ENCODE results near the gene ADNP2.

The ADNP2 gene

DNA sequence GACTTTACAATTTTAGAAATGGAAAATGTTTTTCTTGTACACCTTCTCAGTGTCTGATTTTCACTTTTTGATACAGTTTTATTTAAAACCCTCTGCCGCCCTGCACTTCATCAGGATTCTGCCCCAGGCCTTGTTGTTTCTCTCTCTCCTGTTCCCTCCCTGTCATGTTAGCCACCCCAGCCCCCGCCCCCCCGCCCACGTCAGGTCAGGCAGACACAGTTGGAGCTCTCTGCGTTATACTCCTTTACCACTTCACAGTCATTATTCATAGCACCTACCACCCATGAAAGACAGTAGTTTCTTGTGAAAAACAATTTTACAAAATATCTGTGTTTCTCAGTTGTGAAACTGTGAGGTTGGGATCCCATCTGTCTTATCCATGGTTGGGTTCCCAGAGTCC, 21.5 kb downstream of the ADNP2 start:
- Histone ChIP-seq H3K27ac (ENCODE audit: insufficient read depth in 1 of 2, low read depth in 1 of 2, low read length in 2 of 2, poor library complexity in 1 of 2, severe bottlenecking in 2 of 2) (no peak overlapping the region), H3K36me3 (ENCODE audit: control insufficient read depth in 4 of 4, insufficient read depth in 4 of 4, low read length in 3 of 4) (peaks cover 11 to 51% (median 19%) of the 10 kb centered on the region in 4 experiments), H3K4me3 (ENCODE audit: control insufficient read depth in 1 of 7, extremely low read depth in 1 of 7, insufficient read depth in 4 of 7, low read depth in 2 of 7, low read length in 6 of 7) (no peak overlapping the region), H3K27me3 (replicated peaks in 2 of 5; ENCODE audit: control insufficient read depth in 4 of 5, insufficient read depth in 5 of 5, low read length in 4 of 5) (no peaks in the 10 kb centered on the region), H3K4me1 (ENCODE audit: control extremely low read depth in 1 of 4, control insufficient read depth in 4 of 4, insufficient read depth in 4 of 4, low read length in 3 of 4) (no peaks in the 10 kb centered on the region), H3K9me3 (ENCODE audit: control extremely low read depth in 1 of 5, control insufficient read depth in 4 of 5, insufficient read depth in 2 of 5, low read depth in 1 of 5, low read length in 4 of 5) (peaks cover 0 to 5% (median 0%) of the 10 kb centered on the region in 5 experiments)
- ChIA-PET POLR2A (no interaction called here), CTCF (interaction anchor here (1.2 kb wide), 1 partner anchor 20 kb away, joined by 3 read pairs; no protein-coding TSS in a partner anchor)
- WGBS (ENCODE audit: insufficient coverage) = 100% methylated on average over 1 of the region's 5 CpGs
- DNase-seq = no peak

DNA sequence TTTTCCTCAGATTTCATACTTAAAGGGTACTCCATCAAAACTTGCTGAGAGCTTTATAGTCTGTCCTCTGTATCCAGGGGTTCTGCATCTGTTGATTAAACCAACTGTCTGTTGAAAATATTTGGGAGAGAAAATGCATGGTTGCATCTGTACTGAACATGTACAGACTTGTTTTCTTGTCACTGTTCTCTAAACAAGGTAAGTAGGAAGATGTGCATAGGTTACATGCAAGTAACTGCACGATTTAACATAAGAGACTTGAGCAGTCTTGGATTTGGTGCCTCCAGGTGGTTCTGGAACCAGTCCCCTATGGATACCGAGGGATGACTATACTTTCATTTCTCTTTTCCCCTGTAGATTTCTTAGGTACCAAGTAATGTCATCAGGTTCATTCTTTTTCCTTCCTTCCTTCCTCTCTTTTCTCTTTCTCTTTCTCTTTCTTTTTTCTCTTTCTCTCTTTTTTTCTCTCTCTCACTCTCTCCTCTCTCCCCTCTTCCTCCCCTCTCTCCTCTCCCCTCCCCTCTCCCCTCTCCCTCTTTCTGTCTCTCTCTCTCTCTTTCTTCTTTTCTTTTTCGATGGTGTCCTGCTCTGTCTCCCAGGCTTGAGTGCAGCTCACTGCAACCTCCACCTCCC, 23.2 kb downstream of the ADNP2 start:
- no peak for DNase-seq
- Histone ChIP-seq H3K4me1 (ENCODE audit: control extremely low read depth in 1 of 4, control insufficient read depth in 4 of 4, insufficient read depth in 4 of 4, low read length in 3 of 4) (no peaks in the 10 kb centered on the region), H3K36me3 (ENCODE audit: control insufficient read depth in 4 of 4, insufficient read depth in 4 of 4, low read length in 3 of 4) (peaks cover 11 to 61% (median 32%) of the 10 kb centered on the region in 4 experiments), H3K27me3 (replicated peaks in 2 of 5; ENCODE audit: control insufficient read depth in 4 of 5, insufficient read depth in 5 of 5, low read length in 4 of 5) (no peaks in the 10 kb centered on the region), H3K9me3 (ENCODE audit: control extremely low read depth in 1 of 5, control insufficient read depth in 4 of 5, insufficient read depth in 2 of 5, low read depth in 1 of 5, low read length in 4 of 5) (no peaks in the 10 kb centered on the region), H3K4me3 (ENCODE audit: control insufficient read depth in 1 of 7, extremely low read depth in 1 of 7, insufficient read depth in 4 of 7, low read depth in 2 of 7, low read length in 6 of 7) (no peak overlapping the region), H3K27ac (ENCODE audit: insufficient read depth in 1 of 2, low read depth in 1 of 2, low read length in 2 of 2, poor library complexity in 1 of 2, severe bottlenecking in 2 of 2) (no peak overlapping the region)
- CTCF ChIA-PET = no interaction called here
- POLR2A ChIA-PET = no interaction called here
- 95% methylated on average over 2 of the region's 3 CpGs for WGBS (ENCODE audit: insufficient coverage)

DNA sequence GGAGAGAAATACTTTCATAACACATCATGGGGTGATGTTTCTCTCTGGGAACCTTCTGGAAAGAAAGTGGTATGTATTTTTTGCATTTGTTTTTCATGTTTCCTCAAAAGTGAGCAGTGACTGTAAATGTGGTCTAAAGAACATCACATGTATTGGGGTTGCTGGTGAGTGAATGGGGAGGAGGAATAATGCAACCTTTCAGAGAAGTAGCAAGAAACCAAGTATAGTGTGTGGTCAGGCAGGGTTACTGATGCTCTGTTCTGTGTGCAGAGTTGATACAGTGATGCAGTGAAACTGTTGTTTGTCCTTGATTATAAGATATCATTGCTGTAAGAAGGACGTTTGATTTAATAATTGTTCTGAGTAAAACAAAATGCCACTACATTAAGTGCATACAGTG, 24.1 kb downstream of the ADNP2 start:
- no peak overlapping the region for H3K4me3 ChIP-seq (ENCODE audit: control insufficient read depth in 1 of 7, extremely low read depth in 1 of 7, insufficient read depth in 4 of 7, low read depth in 2 of 7, low read length in 6 of 7)
- POLR2A ChIA-PET = no interaction called here
- H3K4me1 ChIP-seq (ENCODE audit: control extremely low read depth in 1 of 4, control insufficient read depth in 4 of 4, insufficient read depth in 4 of 4, low read length in 3 of 4) = no peaks in the 10 kb centered on the region
- DNase-seq = no peak
- no CpG with 5 or more reads among the region's 1 CpG for WGBS (ENCODE audit: insufficient coverage)
- no peaks in the 10 kb centered on the region for H3K9me3 ChIP-seq (ENCODE audit: control extremely low read depth in 1 of 5, control insufficient read depth in 4 of 5, insufficient read depth in 2 of 5, low read depth in 1 of 5, low read length in 4 of 5)
- H3K27ac ChIP-seq (ENCODE audit: insufficient read depth in 1 of 2, low read depth in 1 of 2, low read length in 2 of 2, poor library complexity in 1 of 2, severe bottlenecking in 2 of 2) = no peak overlapping the region
- peaks cover 11 to 67% (median 38%) of the 10 kb centered on the region in 4 experiments for H3K36me3 ChIP-seq (ENCODE audit: control insufficient read depth in 4 of 4, insufficient read depth in 4 of 4, low read length in 3 of 4)
- CTCF ChIA-PET = interaction anchor here (0.6 kb wide), 2 partner anchors 335 to 609 kb away, joined by 3 to 6 read pairs; partner anchors contain the start of gene KCNG2
- no peaks in the 10 kb centered on the region for H3K27me3 ChIP-seq (replicated peaks in 2 of 5; ENCODE audit: control insufficient read depth in 4 of 5, insufficient read depth in 5 of 5, low read length in 4 of 5)

DNA sequence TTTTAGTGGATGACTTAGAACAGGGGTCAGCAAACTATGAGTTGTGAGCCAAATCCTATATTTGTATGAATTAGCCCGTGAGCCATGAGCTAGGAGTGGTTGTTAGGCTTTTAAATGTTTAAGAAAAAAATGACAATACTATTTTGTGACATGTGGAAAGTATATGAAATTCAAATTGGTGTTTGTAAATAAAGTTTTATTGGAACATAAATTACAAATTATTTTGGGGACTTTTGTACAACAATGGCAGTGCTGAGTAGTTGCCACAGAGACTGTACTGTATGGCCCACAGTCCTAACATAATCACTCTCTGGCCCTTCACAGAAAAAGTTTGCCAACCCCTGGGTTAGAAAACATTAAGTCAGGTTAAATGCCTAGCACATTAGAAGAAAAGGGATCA, 26.1 kb downstream of the ADNP2 start:
- WGBS (ENCODE audit: insufficient coverage) = 100% methylated on average over 1 of the region's 1 CpG
- ChIA-PET POLR2A (no interaction called here), CTCF (interaction anchor here (0.9 to 1.4 kb wide), 2 partner anchors 11 to 22 kb away, joined by 3 read pairs; no protein-coding TSS in a partner anchor)
- DNase-seq = no peak
- Histone ChIP-seq H3K27me3 (replicated peaks in 2 of 5; ENCODE audit: control insufficient read depth in 4 of 5, insufficient read depth in 5 of 5, low read length in 4 of 5) (no peaks in the 10 kb centered on the region), H3K4me1 (ENCODE audit: control extremely low read depth in 1 of 4, control insufficient read depth in 4 of 4, insufficient read depth in 4 of 4, low read length in 3 of 4) (no peaks in the 10 kb centered on the region), H3K9me3 (ENCODE audit: control extremely low read depth in 1 of 5, control insufficient read depth in 4 of 5, insufficient read depth in 2 of 5, low read depth in 1 of 5, low read length in 4 of 5) (no peaks in the 10 kb centered on the region), H3K27ac (ENCODE audit: insufficient read depth in 1 of 2, low read depth in 1 of 2, low read length in 2 of 2, poor library complexity in 1 of 2, severe bottlenecking in 2 of 2) (no peak overlapping the region), H3K4me3 (ENCODE audit: control insufficient read depth in 1 of 7, extremely low read depth in 1 of 7, insufficient read depth in 4 of 7, low read depth in 2 of 7, low read length in 6 of 7) (no peak overlapping the region), H3K36me3 (ENCODE audit: control insufficient read depth in 4 of 4, insufficient read depth in 4 of 4, low read length in 3 of 4) (peaks cover 13 to 74% (median 43%) of the 10 kb centered on the region in 4 experiments)

DNA sequence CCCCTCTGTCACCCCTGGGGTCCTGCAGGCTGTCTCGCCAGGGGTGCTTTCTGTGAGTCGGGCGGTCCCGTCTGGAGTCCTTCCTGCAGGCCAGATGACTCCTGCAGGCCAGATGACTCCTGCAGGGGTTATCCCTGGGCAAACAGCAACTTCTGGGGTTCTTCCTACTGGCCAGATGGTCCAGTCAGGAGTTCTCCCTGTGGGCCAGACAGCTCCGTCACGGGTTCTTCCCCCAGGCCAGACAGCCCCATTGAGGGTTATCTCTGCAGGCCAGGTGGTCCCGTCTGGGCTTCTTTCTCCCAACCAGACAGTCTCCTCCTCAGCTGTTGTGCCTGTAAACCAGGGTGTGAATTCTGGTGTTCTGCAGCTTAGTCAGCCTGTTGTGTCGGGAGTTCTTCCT, 27.6 kb downstream of the ADNP2 start:
- H3K27ac ChIP-seq (ENCODE audit: insufficient read depth in 1 of 2, low read depth in 1 of 2, low read length in 2 of 2, poor library complexity in 1 of 2, severe bottlenecking in 2 of 2) = no peak overlapping the region
- ChIA-PET CTCF (no interaction called here), POLR2A (no interaction called here)
- WGBS (ENCODE audit: insufficient coverage) = 94% methylated on average over 7 of the region's 8 CpGs
- DNase-seq = no peak
- H3K36me3 ChIP-seq (ENCODE audit: control insufficient read depth in 4 of 4, insufficient read depth in 4 of 4, low read length in 3 of 4) = peaks cover 13 to 68% (median 45%) of the 10 kb centered on the region in 4 experiments
- no peak overlapping the region for H3K4me3 ChIP-seq (ENCODE audit: control insufficient read depth in 1 of 7, extremely low read depth in 1 of 7, insufficient read depth in 4 of 7, low read depth in 2 of 7, low read length in 6 of 7)
- no peaks in the 10 kb centered on the region for H3K4me1 ChIP-seq (ENCODE audit: control extremely low read depth in 1 of 4, control insufficient read depth in 4 of 4, insufficient read depth in 4 of 4, low read length in 3 of 4)
- no peaks in the 10 kb centered on the region for H3K9me3 ChIP-seq (ENCODE audit: control extremely low read depth in 1 of 5, control insufficient read depth in 4 of 5, insufficient read depth in 2 of 5, low read depth in 1 of 5, low read length in 4 of 5)
- no peaks in the 10 kb centered on the region for H3K27me3 ChIP-seq (replicated peaks in 2 of 5; ENCODE audit: control insufficient read depth in 4 of 5, insufficient read depth in 5 of 5, low read length in 4 of 5)

DNA sequence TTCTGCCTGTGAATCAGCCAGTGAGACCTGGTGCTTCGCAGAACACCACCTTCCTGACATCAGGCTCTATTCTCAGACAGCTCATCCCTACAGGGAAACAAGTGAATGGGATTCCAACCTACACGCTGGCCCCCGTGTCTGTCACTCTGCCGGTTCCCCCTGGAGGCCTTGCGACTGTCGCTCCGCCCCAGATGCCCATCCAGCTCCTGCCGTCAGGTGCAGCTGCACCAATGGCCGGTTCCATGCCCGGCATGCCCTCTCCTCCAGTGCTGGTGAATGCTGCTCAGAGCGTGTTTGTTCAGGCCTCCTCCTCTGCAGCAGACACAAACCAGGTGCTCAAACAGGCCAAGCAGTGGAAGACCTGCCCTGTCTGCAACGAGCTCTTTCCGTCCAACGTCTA, 28.1 kb downstream of the ADNP2 start:
- WGBS (ENCODE audit: insufficient coverage) = 98% methylated on average over 14 of the region's 14 CpGs
- POLR2A ChIA-PET = no interaction called here
- Histone ChIP-seq H3K36me3 (ENCODE audit: control insufficient read depth in 4 of 4, insufficient read depth in 4 of 4, low read length in 3 of 4) (peaks cover 9 to 68% (median 45%) of the 10 kb centered on the region in 4 experiments), H3K9me3 (ENCODE audit: control extremely low read depth in 1 of 5, control insufficient read depth in 4 of 5, insufficient read depth in 2 of 5, low read depth in 1 of 5, low read length in 4 of 5) (no peaks in the 10 kb centered on the region), H3K27me3 (replicated peaks in 2 of 5; ENCODE audit: control insufficient read depth in 4 of 5, insufficient read depth in 5 of 5, low read length in 4 of 5) (no peaks in the 10 kb centered on the region), H3K4me3 (ENCODE audit: control insufficient read depth in 1 of 7, extremely low read depth in 1 of 7, insufficient read depth in 4 of 7, low read depth in 2 of 7, low read length in 6 of 7) (no peak overlapping the region), H3K4me1 (ENCODE audit: control extremely low read depth in 1 of 4, control insufficient read depth in 4 of 4, insufficient read depth in 4 of 4, low read length in 3 of 4) (no peaks in the 10 kb centered on the region), H3K27ac (ENCODE audit: insufficient read depth in 1 of 2, low read depth in 1 of 2, low read length in 2 of 2, poor library complexity in 1 of 2, severe bottlenecking in 2 of 2) (no peak overlapping the region)
- CTCF ChIA-PET = no interaction called here
- no peak for DNase-seq

DNA sequence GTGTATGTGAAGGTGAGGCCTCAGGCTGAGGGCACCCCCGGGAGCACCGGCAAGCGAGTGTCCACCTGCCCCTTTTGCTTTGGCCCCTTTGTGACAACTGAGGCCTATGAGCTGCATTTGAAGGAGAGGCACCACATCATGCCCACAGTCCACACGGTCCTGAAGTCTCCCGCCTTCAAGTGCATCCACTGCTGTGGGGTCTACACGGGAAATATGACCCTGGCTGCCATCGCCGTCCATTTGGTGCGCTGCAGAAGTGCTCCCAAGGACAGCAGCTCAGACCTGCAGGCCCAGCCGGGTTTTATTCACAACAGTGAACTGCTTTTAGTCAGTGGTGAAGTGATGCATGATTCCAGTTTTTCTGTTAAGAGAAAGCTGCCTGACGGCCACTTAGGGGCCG, 28.9 kb downstream of the ADNP2 start:
- H3K36me3 ChIP-seq (ENCODE audit: control insufficient read depth in 4 of 4, insufficient read depth in 4 of 4, low read length in 3 of 4) = peaks cover 13 to 67% (median 43%) of the 10 kb centered on the region in 4 experiments
- no peaks in the 10 kb centered on the region for H3K4me1 ChIP-seq (ENCODE audit: control extremely low read depth in 1 of 4, control insufficient read depth in 4 of 4, insufficient read depth in 4 of 4, low read length in 3 of 4)
- no peak overlapping the region for H3K27ac ChIP-seq (ENCODE audit: insufficient read depth in 1 of 2, low read depth in 1 of 2, low read length in 2 of 2, poor library complexity in 1 of 2, severe bottlenecking in 2 of 2)
- no peaks in the 10 kb centered on the region for H3K27me3 ChIP-seq (replicated peaks in 2 of 5; ENCODE audit: control insufficient read depth in 4 of 5, insufficient read depth in 5 of 5, low read length in 4 of 5)
- WGBS (ENCODE audit: insufficient coverage) = 93% methylated on average over 10 of the region's 12 CpGs
- CTCF ChIA-PET = interaction anchor here (1.0 kb wide), 1 partner anchor 9 kb away, joined by 3 read pairs; no protein-coding TSS in a partner anchor
- no peak for DNase-seq
- H3K9me3 ChIP-seq (ENCODE audit: control extremely low read depth in 1 of 5, control insufficient read depth in 4 of 5, insufficient read depth in 2 of 5, low read depth in 1 of 5, low read length in 4 of 5) = no peaks in the 10 kb centered on the region
- no peak overlapping the region for H3K4me3 ChIP-seq (ENCODE audit: control insufficient read depth in 1 of 7, extremely low read depth in 1 of 7, insufficient read depth in 4 of 7, low read depth in 2 of 7, low read length in 6 of 7)
- POLR2A ChIA-PET = interaction anchor here (1.0 kb wide), 1 partner anchor 24 kb away, joined by 3 read pairs; no protein-coding TSS in a partner anchor
